ENCODE data around the gene SLC29A3.

- TF ChIP-seq TARDBP (IDR thresholded peaks at IDR 0.05) (no peak), FOXM1 (IDR thresholded peaks at IDR 0.05; ENCODE audit: borderline replicate concordance) (no peak), SP1 (IDR thresholded peaks at IDR 0.05) (no peak), FOXA1 (IDR thresholded peaks at IDR 0.05) (no peak), BHLHE40 (IDR thresholded peaks at IDR 0.05; ENCODE audit: borderline replicate concordance) (no peak), FOXK2 (IDR thresholded peaks at IDR 0.05) (no peak)
Observed at GRCh38 chr10:71285180-71285545, 33.9 kb upstream of the SLC29A3 start.

Data from HEK293T (cell line).